Measurements from ENCODE around the gene EXTL2.

DNA sequence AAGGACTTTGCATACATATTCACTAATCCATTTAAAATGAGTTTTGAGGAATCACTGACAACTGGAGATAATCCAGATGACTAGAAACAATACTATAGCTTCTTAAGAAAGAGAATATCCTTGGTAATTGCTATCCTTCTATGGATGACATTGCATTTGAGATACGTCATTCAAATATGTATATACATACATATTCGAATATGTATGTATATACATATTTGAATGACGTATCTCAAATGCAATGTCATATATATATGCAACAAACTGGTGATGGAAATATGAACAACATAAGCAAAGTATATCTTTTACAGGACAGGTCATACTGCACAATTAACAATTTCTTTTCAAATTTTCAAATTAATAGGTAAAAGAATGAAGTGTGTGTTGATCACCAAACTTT, 41.7 kb downstream of the EXTL2 start:
- TF ChIP-seq, protein P1, sequence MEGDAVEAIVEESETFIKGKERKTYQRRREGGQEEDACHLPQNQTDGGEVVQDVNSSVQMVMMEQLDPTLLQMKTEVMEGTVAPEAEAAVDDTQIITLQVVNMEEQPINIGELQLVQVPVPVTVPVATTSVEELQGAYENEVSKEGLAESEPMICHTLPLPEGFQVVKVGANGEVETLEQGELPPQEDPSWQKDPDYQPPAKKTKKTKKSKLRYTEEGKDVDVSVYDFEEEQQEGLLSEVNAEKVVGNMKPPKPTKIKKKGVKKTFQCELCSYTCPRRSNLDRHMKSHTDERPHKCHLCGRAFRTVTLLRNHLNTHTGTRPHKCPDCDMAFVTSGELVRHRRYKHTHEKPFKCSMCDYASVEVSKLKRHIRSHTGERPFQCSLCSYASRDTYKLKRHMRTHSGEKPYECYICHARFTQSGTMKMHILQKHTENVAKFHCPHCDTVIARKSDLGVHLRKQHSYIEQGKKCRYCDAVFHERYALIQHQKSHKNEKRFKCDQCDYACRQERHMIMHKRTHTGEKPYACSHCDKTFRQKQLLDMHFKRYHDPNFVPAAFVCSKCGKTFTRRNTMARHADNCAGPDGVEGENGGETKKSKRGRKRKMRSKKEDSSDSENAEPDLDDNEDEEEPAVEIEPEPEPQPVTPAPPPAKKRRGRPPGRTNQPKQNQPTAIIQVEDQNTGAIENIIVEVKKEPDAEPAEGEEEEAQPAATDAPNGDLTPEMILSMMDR (IDR thresholded peaks at IDR 0.05), result no peak
- TF ChIP-seq EZH2phosphoT487 (IDR thresholded peaks at IDR 0.05), result no peak
- TF ChIP-seq EZH2 (IDR thresholded peaks at IDR 0.05), result no peak

Measured in neural progenitor cell (in vitro differentiated cells).